ENCODE results near the gene ZFP69B. TPM values are rescaled to one million over a fixed set of nuclear protein-coding genes. Genes with fewer than 3 reads are reported as not detected.
A peak's percentile ranks its signal among the peaks of the same experiment; 100 is the strongest.

Gene ZFP69B
- total RNA-seq = 10.5 and 11.1 TPM in 2 replicates
- long read RNA-seq, partial matches to known transcripts = 0 of 21 reads
- long read RNA-seq, other reads (novel, unspliced or antisense) = 12 of 21 reads

- Mint-ChIP-seq H3K9me3 (ENCODE audit: low read depth) (peaks cover 23% of the 10 kb centered on the region), H3K27me3 (no peaks in the 10 kb centered on the region), H3K4me3 (ENCODE audit: low read depth) (peak within 1 kb of the TSS; percentile 89), H3K36me3 (ENCODE audit: insufficient read depth) (peaks cover 34% of the 10 kb centered on the region), H3K4me1 (ENCODE audit: low read depth) (peaks cover 13% of the 10 kb centered on the region), H3K27ac (peak within 1 kb of the TSS; percentile 97)
- peak; percentile 22 for TF ChIP-seq CTCF (IDR thresholded peaks at IDR 0.05; ENCODE audit: unreplicated experiment)
- peak; percentile 97 for DNase-seq (ENCODE audit: low spot score, unreplicated experiment)
These were observed at the start of gene ZFP69B for GRCh38 chr1:40449684-40450494. ZFP69B (plus strand) TSS chr1:40450476; CDS start chr1:40450962, 486 bp downstream.

- Mint-ChIP-seq H3K27ac (no peak overlapping the region), H3K4me1 (ENCODE audit: low read depth) (peaks cover 8% of the 10 kb centered on the region)
These were observed 48.6 kb upstream of the ZFP69B start for GRCh38 chr1:40401473-40402201.

GRCh38 chr1:40404670-40405462 lies 45.4 kb upstream of the ZFP69B start:
- peaks cover 4% of the 10 kb centered on the region for H3K36me3 Mint-ChIP-seq (ENCODE audit: insufficient read depth)
- H3K27ac Mint-ChIP-seq = no peak overlapping the region
- H3K4me3 Mint-ChIP-seq (ENCODE audit: low read depth) = no peak overlapping the region
- H3K27me3 Mint-ChIP-seq = no peaks in the 10 kb centered on the region
- peaks cover 3% of the 10 kb centered on the region for H3K4me1 Mint-ChIP-seq (ENCODE audit: low read depth)
- peaks cover 3% of the 10 kb centered on the region for H3K9me3 Mint-ChIP-seq (ENCODE audit: low read depth)
- peak; percentile 94 for TF ChIP-seq CTCF (IDR thresholded peaks at IDR 0.05; ENCODE audit: unreplicated experiment)
- DNase-seq (ENCODE audit: low spot score, unreplicated experiment) = no peak

More at GRCh38 chr1:40401473-40402201, 48.6 kb upstream of the ZFP69B start:
- no peak overlapping the region for H3K4me3 Mint-ChIP-seq (ENCODE audit: low read depth)
- no peak for TF ChIP-seq CTCF (IDR thresholded peaks at IDR 0.05; ENCODE audit: unreplicated experiment)
- peaks cover 6% of the 10 kb centered on the region for H3K36me3 Mint-ChIP-seq (ENCODE audit: insufficient read depth)
- peaks cover 3% of the 10 kb centered on the region for H3K9me3 Mint-ChIP-seq (ENCODE audit: low read depth)
- H3K27me3 Mint-ChIP-seq = no peaks in the 10 kb centered on the region
- DNase-seq (ENCODE audit: low spot score, unreplicated experiment) = no peak

- Mint-ChIP-seq H3K27ac (no peak overlapping the region), H3K9me3 (ENCODE audit: low read depth) (no peaks in the 10 kb centered on the region), H3K27me3 (no peaks in the 10 kb centered on the region), H3K4me3 (ENCODE audit: low read depth) (no peak overlapping the region), H3K36me3 (ENCODE audit: insufficient read depth) (peaks cover 2% of the 10 kb centered on the region), H3K4me1 (ENCODE audit: low read depth) (peaks cover 2% of the 10 kb centered on the region)
- DNase-seq (ENCODE audit: low spot score, unreplicated experiment) = no peak
- TF ChIP-seq CTCF (IDR thresholded peaks at IDR 0.05; ENCODE audit: unreplicated experiment) = no peak
These were observed 44.5 kb upstream of the ZFP69B start for GRCh38 chr1:40405812-40406211.

GRCh38 chr1:40407453-40407852 lies 42.8 kb upstream of the ZFP69B start:
- DNase-seq (ENCODE audit: low spot score, unreplicated experiment) = no peak
- H3K27me3 Mint-ChIP-seq = no peaks in the 10 kb centered on the region
- peaks cover 2% of the 10 kb centered on the region for H3K36me3 Mint-ChIP-seq (ENCODE audit: insufficient read depth)
- peaks cover 2% of the 10 kb centered on the region for H3K4me1 Mint-ChIP-seq (ENCODE audit: low read depth)
- no peaks in the 10 kb centered on the region for H3K9me3 Mint-ChIP-seq (ENCODE audit: low read depth)
- no peak for TF ChIP-seq CTCF (IDR thresholded peaks at IDR 0.05; ENCODE audit: unreplicated experiment)
- no peak overlapping the region for H3K4me3 Mint-ChIP-seq (ENCODE audit: low read depth)
- H3K27ac Mint-ChIP-seq = no peak overlapping the region
